ENCODE results near the gene SLC6A12.

The SLC6A12 gene

DNA sequence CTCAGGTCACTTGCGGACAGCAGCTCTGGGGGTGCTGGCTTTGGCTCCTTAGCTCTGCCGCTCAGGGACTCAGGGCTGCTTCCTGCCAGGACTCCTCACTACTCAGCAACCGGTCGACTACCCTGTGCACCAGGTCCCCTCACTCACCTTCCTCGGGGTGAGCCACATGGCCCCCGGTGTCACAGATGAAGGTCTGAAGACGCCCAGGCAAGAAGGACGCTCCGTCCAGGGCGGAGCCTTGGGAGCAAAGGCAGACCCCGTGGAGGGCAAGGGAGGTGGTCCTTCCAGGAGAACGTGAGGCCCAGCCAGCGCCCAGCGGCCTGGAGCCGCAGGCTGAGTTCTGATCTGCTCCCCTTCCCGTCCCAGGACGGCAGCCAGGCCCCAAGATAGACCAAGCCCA is 32.0 kb downstream of the SLC6A12 start:
- H3K27me3 ChIP-seq (ENCODE audit: insufficient read depth, poor library complexity, severe bottlenecking), result no peaks in the 10 kb centered on the region
- no peak for DNase-seq (ENCODE audit: low read depth in 1 of 2, low spot score in 1 of 2)
- no peak overlapping the region for H3K27ac ChIP-seq (replicated peaks)
- TF ChIP-seq POLR2AphosphoS5 (IDR thresholded peaks at IDR 0.05; ENCODE audit: low read depth) (no peak), GABPA (IDR thresholded peaks at IDR 0.05; ENCODE audit: low read depth) (no peak), SPI1 (IDR thresholded peaks at IDR 0.05; ENCODE audit: borderline replicate concordance, low read depth) (no peak)
- TF ChIP-seq, protein P1, sequence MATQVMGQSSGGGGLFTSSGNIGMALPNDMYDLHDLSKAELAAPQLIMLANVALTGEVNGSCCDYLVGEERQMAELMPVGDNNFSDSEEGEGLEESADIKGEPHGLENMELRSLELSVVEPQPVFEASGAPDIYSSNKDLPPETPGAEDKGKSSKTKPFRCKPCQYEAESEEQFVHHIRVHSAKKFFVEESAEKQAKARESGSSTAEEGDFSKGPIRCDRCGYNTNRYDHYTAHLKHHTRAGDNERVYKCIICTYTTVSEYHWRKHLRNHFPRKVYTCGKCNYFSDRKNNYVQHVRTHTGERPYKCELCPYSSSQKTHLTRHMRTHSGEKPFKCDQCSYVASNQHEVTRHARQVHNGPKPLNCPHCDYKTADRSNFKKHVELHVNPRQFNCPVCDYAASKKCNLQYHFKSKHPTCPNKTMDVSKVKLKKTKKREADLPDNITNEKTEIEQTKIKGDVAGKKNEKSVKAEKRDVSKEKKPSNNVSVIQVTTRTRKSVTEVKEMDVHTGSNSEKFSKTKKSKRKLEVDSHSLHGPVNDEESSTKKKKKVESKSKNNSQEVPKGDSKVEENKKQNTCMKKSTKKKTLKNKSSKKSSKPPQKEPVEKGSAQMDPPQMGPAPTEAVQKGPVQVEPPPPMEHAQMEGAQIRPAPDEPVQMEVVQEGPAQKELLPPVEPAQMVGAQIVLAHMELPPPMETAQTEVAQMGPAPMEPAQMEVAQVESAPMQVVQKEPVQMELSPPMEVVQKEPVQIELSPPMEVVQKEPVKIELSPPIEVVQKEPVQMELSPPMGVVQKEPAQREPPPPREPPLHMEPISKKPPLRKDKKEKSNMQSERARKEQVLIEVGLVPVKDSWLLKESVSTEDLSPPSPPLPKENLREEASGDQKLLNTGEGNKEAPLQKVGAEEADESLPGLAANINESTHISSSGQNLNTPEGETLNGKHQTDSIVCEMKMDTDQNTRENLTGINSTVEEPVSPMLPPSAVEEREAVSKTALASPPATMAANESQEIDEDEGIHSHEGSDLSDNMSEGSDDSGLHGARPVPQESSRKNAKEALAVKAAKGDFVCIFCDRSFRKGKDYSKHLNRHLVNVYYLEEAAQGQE (IDR thresholded peaks at IDR 0.05; ENCODE audit: insufficient replicate concordance, low read depth), result no peak
- H3K4me3 ChIP-seq (replicated peaks; ENCODE audit: insufficient read depth, low read length), result no peak overlapping the region

GRCh38 chr12:180445-180844 is 33.5 kb downstream of the SLC6A12 start:
- no peaks in the 10 kb centered on the region for H3K27me3 ChIP-seq (ENCODE audit: insufficient read depth, poor library complexity, severe bottlenecking)
- H3K27ac ChIP-seq (replicated peaks), result no peak overlapping the region
- peak; percentile 63 to 75 for DNase-seq (ENCODE audit: low read depth in 1 of 2, low spot score in 1 of 2)
- no peak overlapping the region for H3K4me3 ChIP-seq (replicated peaks; ENCODE audit: insufficient read depth, low read length)
- no peak for TF ChIP-seq GABPA (IDR thresholded peaks at IDR 0.05; ENCODE audit: low read depth)
- TF ChIP-seq, protein P2, sequence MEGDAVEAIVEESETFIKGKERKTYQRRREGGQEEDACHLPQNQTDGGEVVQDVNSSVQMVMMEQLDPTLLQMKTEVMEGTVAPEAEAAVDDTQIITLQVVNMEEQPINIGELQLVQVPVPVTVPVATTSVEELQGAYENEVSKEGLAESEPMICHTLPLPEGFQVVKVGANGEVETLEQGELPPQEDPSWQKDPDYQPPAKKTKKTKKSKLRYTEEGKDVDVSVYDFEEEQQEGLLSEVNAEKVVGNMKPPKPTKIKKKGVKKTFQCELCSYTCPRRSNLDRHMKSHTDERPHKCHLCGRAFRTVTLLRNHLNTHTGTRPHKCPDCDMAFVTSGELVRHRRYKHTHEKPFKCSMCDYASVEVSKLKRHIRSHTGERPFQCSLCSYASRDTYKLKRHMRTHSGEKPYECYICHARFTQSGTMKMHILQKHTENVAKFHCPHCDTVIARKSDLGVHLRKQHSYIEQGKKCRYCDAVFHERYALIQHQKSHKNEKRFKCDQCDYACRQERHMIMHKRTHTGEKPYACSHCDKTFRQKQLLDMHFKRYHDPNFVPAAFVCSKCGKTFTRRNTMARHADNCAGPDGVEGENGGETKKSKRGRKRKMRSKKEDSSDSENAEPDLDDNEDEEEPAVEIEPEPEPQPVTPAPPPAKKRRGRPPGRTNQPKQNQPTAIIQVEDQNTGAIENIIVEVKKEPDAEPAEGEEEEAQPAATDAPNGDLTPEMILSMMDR (IDR thresholded peaks at IDR 0.05; ENCODE audit: insufficient read depth, low read length), result no peak
- TF ChIP-seq SPI1 (IDR thresholded peaks at IDR 0.05; ENCODE audit: borderline replicate concordance, low read depth), result peak; percentile 81; the same call in 1 of the 2 replicates

DNA sequence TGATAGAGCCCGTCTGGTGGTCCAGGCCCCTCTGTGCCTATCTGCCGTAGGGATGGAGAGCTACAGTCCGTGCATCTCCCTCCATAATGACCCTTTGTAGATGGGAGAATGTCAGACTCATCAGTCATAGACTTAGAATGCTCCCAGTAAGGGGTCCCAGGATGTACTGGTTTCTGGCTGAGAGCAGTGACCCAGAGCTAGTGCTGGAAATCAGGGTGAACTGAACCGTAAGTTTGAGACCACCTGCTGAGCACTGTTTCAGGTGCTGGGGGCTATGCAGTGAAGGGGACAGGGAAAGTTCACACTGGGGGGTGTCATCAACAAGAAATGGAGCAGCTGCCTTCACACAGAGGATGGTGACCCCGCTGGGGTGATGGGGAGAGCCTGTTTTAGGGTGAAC is 34.1 kb downstream of the SLC6A12 start:
- TF ChIP-seq, protein P2 (IDR thresholded peaks at IDR 0.05; ENCODE audit: insufficient read depth, low read length), result no peak
- no peak for TF ChIP-seq POLR2AphosphoS5 (IDR thresholded peaks at IDR 0.05; ENCODE audit: low read depth)
- no peak for TF ChIP-seq SPI1 (IDR thresholded peaks at IDR 0.05; ENCODE audit: borderline replicate concordance, low read depth)
- TF ChIP-seq, protein P1 (IDR thresholded peaks at IDR 0.05; ENCODE audit: insufficient replicate concordance, low read depth), result no peak
- no peak for TF ChIP-seq GABPA (IDR thresholded peaks at IDR 0.05; ENCODE audit: low read depth)

DNA sequence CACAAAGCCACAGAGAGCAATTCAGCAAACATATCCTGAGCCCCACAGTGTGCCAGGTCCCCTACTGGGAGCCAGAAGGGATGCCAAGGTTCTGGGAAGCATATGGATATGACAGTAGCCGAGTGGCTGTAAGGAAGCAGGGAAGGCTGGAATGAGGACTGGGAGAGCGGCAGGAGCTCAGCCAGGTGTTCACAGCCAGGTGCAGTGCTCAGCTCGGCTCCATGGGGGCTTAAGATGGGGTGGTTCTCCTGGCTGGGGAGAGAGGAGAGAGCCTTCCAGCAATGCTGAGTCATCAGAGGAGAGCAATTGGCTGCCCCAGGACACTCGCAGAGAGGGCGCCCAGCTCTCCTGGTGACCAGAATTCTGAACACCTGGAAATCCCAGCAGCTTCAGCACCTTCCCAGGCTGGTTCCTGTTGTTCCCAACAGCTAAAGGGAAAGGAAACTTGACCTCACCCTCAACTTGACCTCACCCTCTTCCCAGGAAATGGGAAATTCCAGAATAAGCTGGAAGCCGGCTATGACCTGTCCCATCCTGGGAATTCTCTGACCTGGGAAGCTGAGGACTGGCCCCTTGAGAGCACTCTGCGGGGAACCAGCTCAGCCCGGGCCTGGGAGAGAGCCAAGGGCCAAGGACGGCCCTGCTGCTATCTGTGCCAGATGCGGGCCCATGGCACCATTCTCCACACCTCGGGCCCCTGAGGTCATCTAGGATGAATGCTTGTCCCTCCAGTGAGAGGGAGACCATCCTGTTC is 34.6 kb downstream of the SLC6A12 start:
- no peak for DNase-seq (ENCODE audit: low read depth in 1 of 2, low spot score in 1 of 2)
- no peaks in the 10 kb centered on the region for H3K27me3 ChIP-seq (ENCODE audit: insufficient read depth, poor library complexity, severe bottlenecking)
- TF ChIP-seq, protein P1 (IDR thresholded peaks at IDR 0.05; ENCODE audit: insufficient replicate concordance, low read depth), result no peak
- no peak for TF ChIP-seq GABPA (IDR thresholded peaks at IDR 0.05; ENCODE audit: low read depth)
- no peak for TF ChIP-seq POLR2AphosphoS5 (IDR thresholded peaks at IDR 0.05; ENCODE audit: low read depth)
- TF ChIP-seq, protein P2 (IDR thresholded peaks at IDR 0.05; ENCODE audit: insufficient read depth, low read length), result no peak
- no peak for TF ChIP-seq SPI1 (IDR thresholded peaks at IDR 0.05; ENCODE audit: borderline replicate concordance, low read depth)
- no peak overlapping the region for H3K27ac ChIP-seq (replicated peaks)
- H3K4me3 ChIP-seq (replicated peaks; ENCODE audit: insufficient read depth, low read length), result no peak overlapping the region

More for the DNA sequence above, 34.1 kb downstream of the SLC6A12 start:
- Histone ChIP-seq H3K4me3 (replicated peaks; ENCODE audit: insufficient read depth, low read length) (no peak overlapping the region), H3K27ac (replicated peaks) (no peak overlapping the region), H3K27me3 (ENCODE audit: insufficient read depth, poor library complexity, severe bottlenecking) (no peaks in the 10 kb centered on the region)
- DNase-seq (ENCODE audit: low read depth in 1 of 2, low spot score in 1 of 2), result no peak

Data from HL-60 (cell line).